SK-N-SH (cell line): ENCODE results near the gene ATF6B. TPM values are rescaled to one million over a fixed set of nuclear protein-coding genes. Genes with fewer than 3 reads are reported as not detected.

Experiments used
- CTCF ChIA-PET: fragments of 300-600, 350-600 bp; formaldehyde crosslinking; extraction: SDS; loops from one replicate; lab custom pipeline; 2021; lab: Yijun Ruan, JAX
- POLR2A ChIA-PET: fragments of 350-600 bp; sonication (Branson Sonifier 250); formaldehyde crosslinking; extraction: SDS; loops from one replicate; lab custom pipeline; 2020; ENCODE audit warnings: antibody characterized with exemption, inconsistent platforms; lab: Yijun Ruan, JAX
- DNase-seq: peaks from one replicate; pipeline ENCODE4 v3.0.0; 2012
- H2AFZ ChIP-seq: fragments of 200-600 bp; sonication (generic); 2 replicates; pipeline ENCODE4 v1.8.1; 2016; ENCODE audit warnings: antibody characterized with exemption, mild to moderate bottlenecking, low read depth
- H3F3A ChIP-seq: fragments of 200-600 bp; sonication (generic); replicated peaks from 2 replicates; pipeline ENCODE3; 2016; ENCODE audit warnings: antibody characterized with exemption, mild to moderate bottlenecking; ENCODE audit not compliant: insufficient read depth
- H3K27ac ChIP-seq, 2 experiments: fragments of 200-500 bp in 1 of 2; fragments of 200-600 bp in 1 of 2; sonication (Bioruptor generic) in 1 of 2; sonication (generic), shearing (Covaris generic) in 1 of 2; 2 replicates each; pipeline versions ENCODE4 v1.5.1 to v1.6.1; 2014 to 2016; ENCODE audit warnings: low read depth in 2 of 2, inconsistent platforms in 1 of 2, low read length in 1 of 2, mild to moderate bottlenecking in 1 of 2, mixed read lengths in 1 of 2
- H3K27me3 ChIP-seq: fragments of 200-600 bp; sonication (generic), shearing (Covaris generic); 2 replicates; pipeline ENCODE4 v1.6.1; 2016; ENCODE audit warnings: mixed run types; ENCODE audit not compliant: insufficient read depth
- H3K36me3 ChIP-seq, 2 experiments: fragments of 200-500 bp in 1 of 2; fragments of 200-600 bp in 1 of 2; sonication (Bioruptor generic) in 1 of 2; sonication (generic) in 1 of 2; replicated peaks in 1 of 2; 2 replicates each; pipeline versions ENCODE3 to v1.5.1; 2014 to 2016; ENCODE audit warnings: low read length in 1 of 2, mild to moderate bottlenecking in 1 of 2; ENCODE audit not compliant: insufficient read depth in 2 of 2, control insufficient read depth in 1 of 2
- H3K4me1 ChIP-seq, 2 experiments: fragments of 200-500 bp in 1 of 2; fragments of 200-600 bp in 1 of 2; sonication (Bioruptor generic) in 1 of 2; sonication (generic), shearing (Covaris generic) in 1 of 2; 2 replicates each; pipeline versions ENCODE4 v1.5.1 to v1.6.1; 2014 to 2016; ENCODE audit warnings: low read depth in 1 of 2, low read length in 1 of 2, mixed run types in 1 of 2; ENCODE audit not compliant: insufficient read depth in 2 of 2, control insufficient read depth in 1 of 2
- H3K4me2 ChIP-seq: fragments of 200-600 bp; sonication (generic), shearing (Covaris generic); 2 replicates; pipeline ENCODE4 v1.6.1; 2017; ENCODE audit warnings: mixed run types
- H3K4me3 ChIP-seq, 2 experiments: fragments of 200-500 bp in 1 of 2; fragments of 200-600 bp in 1 of 2; sonication (Bioruptor generic) in 1 of 2; sonication (generic), shearing (Covaris generic) in 1 of 2; 2 replicates each; pipeline versions ENCODE4 v1.5.1 to v1.8.1; 2014 to 2016; ENCODE audit warnings: low read depth in 2 of 2, inconsistent platforms in 1 of 2, low read length in 1 of 2, mild to moderate bottlenecking in 1 of 2, mixed read lengths in 1 of 2, moderate library complexity in 1 of 2
- H3K79me2 ChIP-seq: fragments of 200-600 bp; sonication (generic); 2 replicates; pipeline ENCODE4 v1.8.1; 2017; ENCODE audit warnings: mild to moderate bottlenecking; ENCODE audit not compliant: insufficient read depth
- H3K9ac ChIP-seq: fragments of 200-600 bp; sonication (generic); 2 replicates; pipeline ENCODE4 v1.6.1; 2017; ENCODE audit warnings: mixed run types
- H3K9me2 ChIP-seq: fragments of 200-600 bp; sonication (generic); 2 replicates; pipeline ENCODE4 v1.6.1; 2017; ENCODE audit warnings: mixed run types
- H3K9me3 ChIP-seq: fragments of 200-600 bp; sonication (generic); 2 replicates; pipeline ENCODE4 v1.6.1; 2017; ENCODE audit warnings: mixed run types, mild to moderate bottlenecking, moderate library complexity
- H4K20me1 ChIP-seq: fragments of 200-600 bp; sonication (generic); 2 replicates; pipeline ENCODE4 v1.6.1; 2017; ENCODE audit warnings: mild to moderate bottlenecking, mixed run types; ENCODE audit not compliant: insufficient read depth
- CHD2 ChIP-seq: fragments of 150-350 bp; IDR thresholded peaks from 2 replicates; pipeline ENCODE4 v1.6.1; 2018; ENCODE audit warnings: low read length; ENCODE audit not compliant: partially characterized antibody
- ELF1 ChIP-seq: IDR thresholded peaks from 2 replicates; pipeline ENCODE4 v1.4.0; 2012
- EP300 ChIP-seq, 2 experiments: IDR thresholded peaks; 2 replicates each; pipeline versions ENCODE4 v1.4.0 to v1.6.1; 2012; ENCODE audit warnings: borderline replicate concordance in 1 of 2, low read depth in 1 of 2, low read length in 1 of 2
- EZH2phosphoT487 ChIP-seq: fragments of 200-600 bp; sonication (generic); IDR thresholded peaks from 2 replicates; pipeline ENCODE4 v1.6.1; 2017; ENCODE audit warnings: low read depth, mixed run types, mild to moderate bottlenecking, antibody characterized with exemption, moderate library complexity, borderline replicate concordance
- FOSL2 ChIP-seq: IDR thresholded peaks from 2 replicates; pipeline ENCODE4 v1.4.0; 2012; ENCODE audit warnings: low read depth, mild to moderate bottlenecking, moderate library complexity, borderline replicate concordance
- GABPA ChIP-seq: IDR thresholded peaks from 2 replicates; pipeline ENCODE4 v1.4.0; 2012; ENCODE audit warnings: low read depth, mild to moderate bottlenecking
- GATA2 ChIP-seq: sonication (generic); formaldehyde crosslinking; IDR thresholded peaks from 2 replicates; pipeline ENCODE4 v1.5.0; 2020; ENCODE audit warnings: mild to moderate bottlenecking, missing genetic modification reagents
- JUND ChIP-seq: IDR thresholded peaks from 2 replicates; pipeline ENCODE4 v1.4.0; 2012
- MEF2A ChIP-seq: IDR thresholded peaks from 2 replicates; pipeline ENCODE4 v1.4.0; 2012; ENCODE audit warnings: low read depth, borderline replicate concordance
- MXI1 ChIP-seq: IDR thresholded peaks from 2 replicates; pipeline ENCODE4 v1.6.1; 2012; ENCODE audit warnings: mild to moderate bottlenecking, low read depth, low read length, improper control_type of control experiment
- RCOR1 ChIP-seq: fragments of 150-350 bp; IDR thresholded peaks from 2 replicates; pipeline ENCODE4 v1.6.1; 2017; ENCODE audit warnings: antibody characterized with exemption, low read length
- RFX5 ChIP-seq: IDR thresholded peaks from 2 replicates; pipeline ENCODE4 v1.6.1; 2012; ENCODE audit warnings: mild to moderate bottlenecking, improper control_type of control experiment, low read length
- RXRA ChIP-seq: IDR thresholded peaks from 2 replicates; pipeline ENCODE4 v1.4.0; 2012; ENCODE audit warnings: low read depth, mild to moderate bottlenecking, borderline replicate concordance
- SMC3 ChIP-seq: IDR thresholded peaks from 2 replicates; pipeline ENCODE4 v1.6.1; 2012; ENCODE audit warnings: low read depth, low read length, improper control_type of control experiment
- TCF12 ChIP-seq: IDR thresholded peaks from 2 replicates; pipeline ENCODE4 v1.4.0; 2012
- WGBS: methylation state at CpG from one replicate; pipeline ENCODE4 v1.1.6; 2017; ENCODE audit warnings: low lambda C conversion rate; 5-methylcytosine and 5-hydroxymethylcytosine counted together
- polyA plus RNA-seq, 3 experiments: library from polyadenylated mRNA; depleted of rRNA; stranded (reverse); fragments of >200 nt; gene quantifications; 2 replicates each; pipeline ENCODE4 v1.2.3, GENCODE V29; 2012
- TF ChIP-seq, protein P1 (sequence below): IDR thresholded peaks from 2 replicates; pipeline ENCODE4 v1.4.0; 2012; ENCODE audit warnings: low read depth, borderline replicate concordance
- TF ChIP-seq, protein P2 (sequence below): fragments of 150-350 bp; IDR thresholded peaks from 2 replicates; pipeline ENCODE4 v1.6.1; 2016; ENCODE audit warnings: mild to moderate bottlenecking, low read depth, low read length
- TF ChIP-seq, protein P3 (sequence below): IDR thresholded peaks from 2 replicates; pipeline ENCODE4 v1.6.1; 2012; ENCODE audit warnings: mild to moderate bottlenecking, low read depth, low read length, moderate library complexity

ATF6B gene
- polyA plus RNA-seq, 1 of the 3 experiments (the other 2 are of a cell fraction), result 61.3 TPM

DNA sequence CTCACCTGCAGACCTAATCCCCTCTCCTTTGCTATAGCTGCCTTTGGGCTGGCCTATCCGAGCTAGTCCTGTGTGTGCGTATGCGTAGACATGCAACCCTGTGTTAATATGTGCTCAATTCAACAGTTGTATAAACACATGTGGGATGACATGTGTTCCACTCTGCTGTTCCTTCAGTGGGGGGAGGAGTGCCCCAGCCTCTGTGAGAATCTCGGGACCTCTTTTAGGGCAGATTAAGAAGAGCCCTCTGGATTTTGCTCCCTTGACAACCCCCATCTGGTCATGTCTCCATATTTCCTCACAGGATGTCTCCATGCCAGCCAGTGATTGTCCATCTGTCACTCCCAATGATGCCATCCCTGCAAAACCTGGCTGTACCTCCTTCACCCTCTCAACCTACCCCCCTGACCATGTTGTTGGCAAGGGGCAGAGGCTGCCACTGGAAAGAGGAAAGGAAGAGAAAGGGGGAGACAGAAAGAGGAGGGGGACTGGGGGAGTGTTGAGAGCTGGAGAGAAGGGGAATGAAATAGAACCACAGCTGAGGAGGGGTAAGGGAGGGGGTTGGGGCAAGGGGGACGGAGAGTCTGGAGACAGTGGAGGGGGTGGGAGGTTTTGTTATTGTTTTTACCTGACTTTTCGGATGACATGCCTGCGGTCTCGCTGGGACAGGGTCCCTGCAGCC lies 23.3 kb upstream of the ATF6B start:
- CTCF ChIA-PET, result interaction anchor here (0.6 to 0.9 kb wide), 3 partner anchors 14 to 33 kb away, joined by 3 to 8 read pairs (median 3); no protein-coding TSS in a partner anchor
- H3K4me2 ChIP-seq, result peak overlapping the region; percentile 64

DNA sequence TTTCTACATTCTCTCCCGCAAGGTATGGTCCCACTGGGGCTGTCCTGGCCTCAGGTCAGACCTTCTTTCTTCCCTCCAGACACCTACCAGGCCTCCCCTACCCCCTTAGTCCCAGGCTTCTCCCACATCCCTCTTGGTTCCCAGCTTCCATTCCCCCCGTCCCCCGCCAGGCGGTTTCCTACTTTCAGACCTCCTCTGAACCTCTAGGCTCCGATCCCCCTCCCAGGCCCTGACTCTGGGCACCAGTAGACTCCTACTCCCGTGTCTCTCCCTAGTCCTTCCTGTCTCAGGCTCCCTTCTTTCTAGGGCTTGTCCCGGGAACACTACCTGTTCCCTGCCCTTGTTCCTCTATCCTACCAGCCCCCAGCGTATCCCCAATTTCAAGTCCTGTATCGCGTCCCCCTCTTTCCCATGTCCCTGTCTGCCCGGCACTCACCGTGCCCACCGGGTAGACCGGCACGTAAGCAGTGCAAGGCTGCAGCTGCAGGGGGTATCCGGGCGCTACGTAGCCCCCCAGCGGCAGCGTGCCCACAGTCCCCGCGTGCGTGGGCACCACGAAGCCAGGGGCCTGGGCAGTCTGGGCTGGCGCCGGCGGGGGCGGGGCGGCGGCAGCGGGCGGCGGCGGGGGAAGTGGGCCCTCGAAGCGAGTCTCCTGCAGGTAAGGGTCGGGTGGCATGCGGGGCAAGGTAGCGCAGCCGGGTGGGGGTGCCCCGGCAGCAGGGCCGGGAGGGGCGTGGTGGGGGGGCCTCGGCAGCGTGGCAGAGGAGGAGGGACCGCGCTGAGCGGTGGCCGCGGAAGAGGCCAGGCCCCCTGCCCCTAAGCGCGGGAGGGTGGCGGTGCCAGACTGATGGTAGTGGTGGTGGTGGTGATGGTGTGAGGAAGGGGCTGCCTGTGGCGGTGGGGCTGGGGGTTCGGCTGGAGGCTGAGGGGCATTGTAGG lies 22.2 kb upstream of the ATF6B start:
- CTCF ChIA-PET, result no interaction called here
- H3K27ac ChIP-seq, result no peak overlapping the region
- H3F3A ChIP-seq, result peaks cover 4% of the 10 kb centered on the region
- no peaks in the 10 kb centered on the region for H3K9me2 ChIP-seq
- POLR2A ChIA-PET, result no interaction called here
- no peak overlapping the region for H3K4me3 ChIP-seq
- no peaks in the 10 kb centered on the region for H3K9me3 ChIP-seq
- no peaks in the 10 kb centered on the region for H3K27me3 ChIP-seq
- H3K4me2 ChIP-seq, result no peak overlapping the region
- H4K20me1 ChIP-seq, result no peaks in the 10 kb centered on the region
- no peak overlapping the region for H2AFZ ChIP-seq
- no peaks in the 10 kb centered on the region for H3K36me3 ChIP-seq
- WGBS, result 91% methylated on average over 51 of the region's 55 CpGs
- peaks cover 11% of the 10 kb centered on the region for H3K79me2 ChIP-seq
- no peak overlapping the region for H3K9ac ChIP-seq
- H3K4me1 ChIP-seq, result peaks cover 13 to 27% of the 10 kb centered on the region in 2 experiments; a peak in 3 of 4 replicates
- no peak for DNase-seq
- TF ChIP-seq, protein P1, sequence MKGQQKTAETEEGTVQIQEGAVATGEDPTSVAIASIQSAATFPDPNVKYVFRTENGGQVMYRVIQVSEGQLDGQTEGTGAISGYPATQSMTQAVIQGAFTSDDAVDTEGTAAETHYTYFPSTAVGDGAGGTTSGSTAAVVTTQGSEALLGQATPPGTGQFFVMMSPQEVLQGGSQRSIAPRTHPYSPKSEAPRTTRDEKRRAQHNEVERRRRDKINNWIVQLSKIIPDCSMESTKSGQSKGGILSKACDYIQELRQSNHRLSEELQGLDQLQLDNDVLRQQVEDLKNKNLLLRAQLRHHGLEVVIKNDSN, result no peak
- TF ChIP-seq GATA2 (CRISPR knock-in tag) (no peak), JUND (no peak), RXRA (no peak), EZH2phosphoT487 (no peak), MEF2A (no peak), RFX5 (no peak), RCOR1 (no peak), TCF12 (no peak), CHD2 (no peak), FOSL2 (no peak), SMC3 (no peak), MXI1 (no peak), EP300 (IDR thresholded peaks at IDR 0.05; ENCODE audit: borderline replicate concordance in 1 of 2, low read depth in 1 of 2, low read length in 1 of 2) (no peak), ELF1 (no peak), GABPA (no peak)
- TF ChIP-seq, protein P2, sequence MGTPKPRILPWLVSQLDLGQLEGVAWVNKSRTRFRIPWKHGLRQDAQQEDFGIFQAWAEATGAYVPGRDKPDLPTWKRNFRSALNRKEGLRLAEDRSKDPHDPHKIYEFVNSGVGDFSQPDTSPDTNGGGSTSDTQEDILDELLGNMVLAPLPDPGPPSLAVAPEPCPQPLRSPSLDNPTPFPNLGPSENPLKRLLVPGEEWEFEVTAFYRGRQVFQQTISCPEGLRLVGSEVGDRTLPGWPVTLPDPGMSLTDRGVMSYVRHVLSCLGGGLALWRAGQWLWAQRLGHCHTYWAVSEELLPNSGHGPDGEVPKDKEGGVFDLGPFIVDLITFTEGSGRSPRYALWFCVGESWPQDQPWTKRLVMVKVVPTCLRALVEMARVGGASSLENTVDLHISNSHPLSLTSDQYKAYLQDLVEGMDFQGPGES, result no peak
- TF ChIP-seq, protein P3, sequence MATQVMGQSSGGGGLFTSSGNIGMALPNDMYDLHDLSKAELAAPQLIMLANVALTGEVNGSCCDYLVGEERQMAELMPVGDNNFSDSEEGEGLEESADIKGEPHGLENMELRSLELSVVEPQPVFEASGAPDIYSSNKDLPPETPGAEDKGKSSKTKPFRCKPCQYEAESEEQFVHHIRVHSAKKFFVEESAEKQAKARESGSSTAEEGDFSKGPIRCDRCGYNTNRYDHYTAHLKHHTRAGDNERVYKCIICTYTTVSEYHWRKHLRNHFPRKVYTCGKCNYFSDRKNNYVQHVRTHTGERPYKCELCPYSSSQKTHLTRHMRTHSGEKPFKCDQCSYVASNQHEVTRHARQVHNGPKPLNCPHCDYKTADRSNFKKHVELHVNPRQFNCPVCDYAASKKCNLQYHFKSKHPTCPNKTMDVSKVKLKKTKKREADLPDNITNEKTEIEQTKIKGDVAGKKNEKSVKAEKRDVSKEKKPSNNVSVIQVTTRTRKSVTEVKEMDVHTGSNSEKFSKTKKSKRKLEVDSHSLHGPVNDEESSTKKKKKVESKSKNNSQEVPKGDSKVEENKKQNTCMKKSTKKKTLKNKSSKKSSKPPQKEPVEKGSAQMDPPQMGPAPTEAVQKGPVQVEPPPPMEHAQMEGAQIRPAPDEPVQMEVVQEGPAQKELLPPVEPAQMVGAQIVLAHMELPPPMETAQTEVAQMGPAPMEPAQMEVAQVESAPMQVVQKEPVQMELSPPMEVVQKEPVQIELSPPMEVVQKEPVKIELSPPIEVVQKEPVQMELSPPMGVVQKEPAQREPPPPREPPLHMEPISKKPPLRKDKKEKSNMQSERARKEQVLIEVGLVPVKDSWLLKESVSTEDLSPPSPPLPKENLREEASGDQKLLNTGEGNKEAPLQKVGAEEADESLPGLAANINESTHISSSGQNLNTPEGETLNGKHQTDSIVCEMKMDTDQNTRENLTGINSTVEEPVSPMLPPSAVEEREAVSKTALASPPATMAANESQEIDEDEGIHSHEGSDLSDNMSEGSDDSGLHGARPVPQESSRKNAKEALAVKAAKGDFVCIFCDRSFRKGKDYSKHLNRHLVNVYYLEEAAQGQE, result no peak

More for the DNA sequence above, 23.3 kb upstream of the ATF6B start:
- peaks cover 13 to 31% of the 10 kb centered on the region in 2 experiments; a peak in 3 of 4 replicates for H3K4me1 ChIP-seq
- 61% methylated on average over 7 of the region's 8 CpGs for WGBS
- H3K9ac ChIP-seq, result no peak overlapping the region
- H3K9me2 ChIP-seq, result no peaks in the 10 kb centered on the region
- no peak overlapping the region; a peak in 1 of 4 replicates for H3K27ac ChIP-seq
- peaks cover 19% of the 10 kb centered on the region for H3K79me2 ChIP-seq
- peak; percentile 24; the same call in 1 of the 2 replicates for TF ChIP-seq MXI1
- no peak for TF ChIP-seq RXRA
- TF ChIP-seq ELF1, result no peak
- TF ChIP-seq, all 33 proteins: peak for 1
- H3K36me3 ChIP-seq, result peaks cover 0 to 2% of the 10 kb centered on the region in 2 experiments
- H3K27me3 ChIP-seq, result no peaks in the 10 kb centered on the region
- POLR2A ChIA-PET, result interaction anchor here (1.6 kb wide), 1 partner anchor 26 kb away, joined by 5 read pairs; no protein-coding TSS in a partner anchor
- H3K4me3 ChIP-seq, result peak overlapping the region in 1 of 2 experiments; percentile 41; a peak in 3 of 4 replicates
- H4K20me1 ChIP-seq, result no peaks in the 10 kb centered on the region
- no peaks in the 10 kb centered on the region for H3K9me3 ChIP-seq
- no peak overlapping the region for H2AFZ ChIP-seq
- H3F3A ChIP-seq, result peaks cover 4% of the 10 kb centered on the region
- no peak for DNase-seq
